Lower leg skin (tissue), 3 donors: ENCODE results near the gene CCDC33.

Experiments used
- CTCF ChIP-seq, 3 donors: fragments of 450-650 bp; IDR thresholded peaks; one replicate each; pipeline ENCODE4 v1.5.1; 2016; ENCODE audit warnings: antibody characterized with exemption in 3 of 3, mild to moderate bottlenecking in 3 of 3, moderate library complexity in 2 of 3
- POLR2A ChIP-seq, 2 donors: fragments of 450-650 bp; IDR thresholded peaks; one replicate each; pipeline ENCODE4 v1.6.1; 2016 to 2017; ENCODE audit warnings: antibody characterized with exemption in 2 of 2, mild to moderate bottlenecking in 1 of 2, moderate library complexity in 1 of 2

GRCh38 chr15:74352393-74352910, 116.3 kb downstream of the CCDC33 start:
- TF ChIP-seq CTCF (IDR thresholded peaks at IDR 0.05): no peak
- TF ChIP-seq POLR2A (IDR thresholded peaks at IDR 0.05): no peak
